HG03064 (cell line): ENCODE data around the gene CD2BP2.

Source experiments
- ATAC-seq: cut with Tn5 transposase; IDR thresholded peaks from one replicate; pipeline ENCODE4 v1.9.1; 2021; ENCODE audit warnings: low read depth; ENCODE audit not compliant: unreplicated experiment

The CD2BP2 gene

GRCh38 chr16:30379158-30379783 is 24.2 kb upstream of the CD2BP2 start:
- no peak for ATAC-seq

DNA sequence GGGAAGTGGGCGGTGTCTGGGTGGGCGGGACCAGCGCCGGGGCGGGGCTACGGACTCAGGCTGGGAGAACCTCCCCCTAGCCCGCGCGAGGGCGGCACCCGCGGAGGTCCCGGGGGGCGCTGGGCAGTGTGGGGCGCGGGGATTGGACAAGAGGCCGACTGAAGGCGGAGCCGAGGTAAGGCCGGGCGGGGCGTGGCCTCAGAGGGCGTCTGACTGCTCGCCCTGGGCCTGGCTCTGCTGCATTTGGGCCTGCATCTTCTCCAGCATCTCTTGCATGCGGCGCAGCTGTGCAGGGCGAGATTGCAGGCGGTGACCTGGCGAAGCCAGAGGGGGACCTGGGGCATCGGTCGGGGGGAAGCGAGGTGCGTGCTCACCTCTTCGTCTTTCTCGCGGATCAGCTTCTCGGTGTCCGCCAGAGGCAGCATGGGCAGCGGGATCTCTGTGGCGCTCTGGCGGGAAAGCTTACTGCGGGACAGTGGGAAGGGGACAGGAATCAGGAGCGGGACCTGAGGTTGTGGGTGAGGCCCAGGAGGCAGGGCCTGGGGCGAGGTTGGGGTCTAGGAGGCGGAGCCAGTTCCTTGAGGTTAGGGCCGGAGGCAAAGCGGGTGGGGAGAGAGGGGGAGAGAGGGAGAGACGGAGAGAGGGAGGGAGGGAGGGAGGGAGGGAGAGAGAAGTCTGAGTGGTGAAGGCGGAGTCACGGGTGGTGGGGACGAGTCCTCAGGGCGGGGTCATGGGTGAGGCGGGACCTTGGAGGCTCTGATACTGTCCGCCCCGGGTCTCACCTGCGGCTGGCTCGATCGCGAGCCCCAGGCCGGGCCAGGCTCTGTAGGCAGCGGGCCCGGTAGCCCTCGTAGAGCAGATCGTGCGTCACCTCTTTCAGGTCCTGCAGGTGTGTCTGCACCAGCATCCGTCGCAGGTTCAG is 23.4 kb upstream of the CD2BP2 start:
- peak; percentile 80 for ATAC-seq

- no peak for ATAC-seq
Observed at GRCh38 chr16:30377812-30378235, 22.7 kb upstream of the CD2BP2 start.

- ATAC-seq, result no peak
Observed at GRCh38 chr16:30377050-30377811, 22.1 kb upstream of the CD2BP2 start.

GRCh38 chr16:30376461-30376902 is 21.4 kb upstream of the CD2BP2 start:
- no peak for ATAC-seq

GRCh38 chr16:30375864-30376263 is 20.8 kb upstream of the CD2BP2 start:
- no peak for ATAC-seq

DNA sequence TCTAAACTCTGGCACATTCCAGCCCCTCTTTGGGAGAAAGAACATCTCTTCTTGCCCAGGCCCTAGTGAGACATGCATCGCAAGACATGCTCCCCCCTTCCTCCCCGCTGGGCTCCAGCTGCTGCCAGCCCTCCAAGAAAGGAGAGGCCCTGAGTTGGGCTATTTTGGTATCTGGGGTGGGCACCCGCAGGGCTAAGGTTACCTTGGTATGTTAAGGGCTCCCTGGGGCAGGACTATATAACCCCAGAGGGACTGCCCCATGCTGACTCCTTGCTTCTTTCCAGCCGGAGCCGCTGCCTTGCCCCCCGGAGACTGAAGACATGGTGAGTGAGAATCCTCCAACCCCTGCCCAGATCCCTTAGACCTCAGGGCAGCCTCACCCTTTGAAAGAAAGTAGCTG is 19.4 kb upstream of the CD2BP2 start, which contains the start of gene MYL11:
Gene MYL11, plus strand, starts transcription at position 265 of the 400 bp plus-strand sequence. Its CDS starts 56 bp downstream, at position 321.
- ATAC-seq, result no peak

GRCh38 chr16:30372725-30373124 is 17.6 kb upstream of the CD2BP2 start:
- ATAC-seq, result no peak

DNA sequence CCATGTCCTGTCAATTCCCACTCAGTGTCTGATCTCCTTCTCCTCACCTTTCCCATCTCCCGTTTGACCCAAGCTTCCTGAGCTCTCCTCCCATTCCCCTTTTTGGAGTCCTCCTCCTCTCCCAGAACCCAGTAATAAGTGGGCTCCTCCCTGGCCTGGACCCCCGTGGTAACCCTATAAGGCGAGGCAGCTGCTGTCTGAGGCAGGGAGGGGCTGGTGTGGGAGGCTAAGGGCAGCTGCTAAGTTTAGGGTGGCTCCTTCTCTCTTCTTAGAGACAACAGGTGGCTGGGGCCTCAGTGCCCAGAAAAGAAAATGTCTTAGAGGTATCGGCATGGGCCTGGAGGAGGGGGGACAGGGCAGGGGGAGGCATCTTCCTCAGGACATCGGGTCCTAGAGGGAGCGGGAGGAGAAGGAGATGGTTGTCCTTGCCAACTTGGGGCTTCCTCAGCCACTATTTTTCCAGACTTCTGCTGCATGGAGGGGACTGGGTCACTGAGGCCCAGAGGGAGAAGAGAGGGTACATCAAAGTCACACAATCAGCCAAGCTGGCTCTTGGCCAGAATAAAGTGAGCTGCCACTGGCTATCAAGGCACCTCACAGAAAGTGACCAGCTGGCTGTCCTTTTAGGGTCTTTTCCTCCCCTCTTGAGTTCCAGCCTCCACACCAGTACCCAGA is 17.1 kb upstream of the CD2BP2 start:
- ATAC-seq, result no peak

DNA sequence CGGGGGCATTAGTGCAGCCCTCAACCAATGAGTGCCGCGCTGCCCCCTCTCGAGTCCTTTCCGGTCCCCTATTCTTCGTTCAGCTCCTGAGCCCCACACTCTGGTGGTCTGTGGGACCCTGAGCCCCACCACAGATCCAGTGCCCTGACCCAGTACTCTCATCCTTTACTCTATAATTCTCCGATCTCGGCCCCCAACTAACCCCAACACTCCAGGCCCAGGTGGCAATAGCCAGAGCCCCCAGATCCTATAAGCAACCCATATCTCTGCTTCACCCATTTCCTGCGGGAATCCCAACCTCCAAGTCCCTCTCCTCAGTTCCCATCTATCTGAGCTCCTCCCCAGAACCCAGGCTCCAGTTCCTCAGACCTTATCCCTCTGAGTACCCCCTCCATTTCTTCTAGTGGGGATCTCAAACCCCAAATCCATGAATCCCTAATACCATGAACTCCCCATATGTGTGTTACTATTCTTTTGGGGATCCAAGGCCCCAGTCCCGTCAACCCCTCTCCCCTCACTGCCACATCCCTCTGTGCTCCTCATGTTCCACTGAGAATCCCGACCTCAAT is 16.2 kb upstream of the CD2BP2 start:
- ATAC-seq, result no peak

DNA sequence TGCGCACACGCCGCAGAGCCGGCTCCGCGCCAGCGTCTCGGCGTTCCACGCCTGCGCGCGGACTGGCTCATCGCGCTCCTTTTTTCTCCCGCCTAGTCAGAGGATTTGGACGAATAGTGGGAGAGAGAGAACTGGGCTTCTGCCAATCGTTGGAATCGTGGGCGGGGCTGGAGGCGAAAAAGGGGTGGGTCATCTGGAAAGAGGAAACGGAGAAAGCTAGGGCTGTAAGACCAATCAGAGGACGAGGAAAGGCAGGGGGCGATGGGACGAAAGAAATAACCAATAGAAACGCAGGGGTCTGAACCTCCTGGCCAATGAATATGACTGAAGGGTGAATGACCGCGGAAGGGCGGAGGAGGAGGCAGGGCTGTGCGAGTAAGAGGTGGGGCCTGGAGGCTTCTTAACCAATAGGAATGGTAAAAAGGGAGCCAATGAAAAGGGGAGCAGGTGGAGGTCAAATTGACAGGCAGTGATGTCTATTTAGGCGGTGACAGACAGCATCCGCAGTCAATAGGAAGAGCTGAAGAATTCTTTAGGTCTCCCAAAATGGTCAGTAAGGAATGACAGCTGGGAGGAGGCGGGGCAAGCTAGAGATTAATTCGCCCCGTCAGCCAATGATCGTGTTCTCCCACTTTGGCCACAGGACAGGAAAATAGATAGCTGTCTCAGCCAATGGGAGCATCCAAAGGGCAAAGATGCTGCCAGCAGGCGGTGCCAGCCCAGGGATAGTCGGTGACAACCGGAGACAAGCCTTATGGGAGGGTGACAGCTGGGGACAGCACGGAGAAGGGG is 15.5 kb upstream of the CD2BP2 start, which contains the start of gene TBC1D10B:
Gene TBC1D10B, minus strand, starts transcription at position 39 of the 792 bp plus-strand sequence. CDS start 311 bp downstream, outside the sequence.
- ATAC-seq, result peak; percentile 64

- no peak for ATAC-seq
Observed at GRCh38 chr16:30369938-30370455, 14.9 kb upstream of the CD2BP2 start.

DNA sequence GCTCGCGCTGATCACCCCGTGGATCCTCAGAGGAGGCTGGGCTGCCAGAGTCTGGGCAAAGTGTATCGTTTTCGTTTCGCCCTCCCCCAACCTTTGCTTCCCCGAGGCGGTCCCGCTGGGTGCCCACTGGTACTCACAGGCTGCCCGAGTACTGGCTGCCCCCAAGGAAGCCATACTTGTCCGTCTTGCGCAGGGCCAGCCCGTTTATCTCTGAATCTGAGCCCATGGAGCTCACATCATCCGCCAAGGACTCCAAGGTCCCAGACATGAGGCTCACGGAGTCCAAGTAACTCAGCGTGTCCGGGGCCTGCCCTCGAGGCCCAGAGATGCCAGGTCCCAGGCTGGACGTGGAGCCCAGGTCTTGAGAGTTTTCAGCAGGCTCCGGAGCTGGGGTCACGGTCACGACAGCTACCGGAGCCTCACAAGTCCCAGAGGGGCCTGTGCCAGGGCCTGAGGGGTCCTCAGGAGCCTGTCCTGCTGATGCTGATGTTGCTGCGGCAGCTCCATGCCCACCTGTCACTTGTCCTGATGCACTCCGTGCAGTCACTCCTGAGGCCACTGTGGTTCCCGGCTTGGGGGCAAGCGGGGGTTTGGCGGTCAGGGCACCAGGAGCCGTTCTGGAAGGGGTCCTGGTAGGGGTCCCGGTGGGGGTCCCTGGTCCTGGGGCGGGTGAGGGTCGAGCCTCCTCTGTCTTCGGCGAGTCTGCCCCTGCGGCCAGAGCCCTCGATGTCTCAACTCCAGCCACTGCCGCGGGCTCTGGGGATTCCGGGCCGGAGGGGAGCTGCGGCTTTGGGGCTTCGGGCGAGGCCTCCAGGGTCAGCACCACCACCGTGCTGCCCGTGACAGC is 14.2 kb upstream of the CD2BP2 start:
- ATAC-seq, result no peak

DNA sequence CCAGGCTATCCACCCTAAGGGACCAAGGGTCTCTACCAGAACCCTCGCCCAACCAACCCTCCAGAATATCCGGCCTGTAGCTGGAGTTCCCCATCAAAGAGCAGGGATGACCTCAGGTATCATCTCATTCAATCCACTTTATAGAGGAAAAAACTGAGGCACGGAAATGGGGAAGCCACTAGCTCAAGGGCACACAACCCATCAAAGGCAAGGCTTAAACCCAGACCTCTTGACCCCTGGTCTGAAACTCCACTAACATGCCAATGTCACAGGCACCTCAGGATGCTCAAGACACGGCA is 13.6 kb upstream of the CD2BP2 start:
- ATAC-seq, result no peak

DNA sequence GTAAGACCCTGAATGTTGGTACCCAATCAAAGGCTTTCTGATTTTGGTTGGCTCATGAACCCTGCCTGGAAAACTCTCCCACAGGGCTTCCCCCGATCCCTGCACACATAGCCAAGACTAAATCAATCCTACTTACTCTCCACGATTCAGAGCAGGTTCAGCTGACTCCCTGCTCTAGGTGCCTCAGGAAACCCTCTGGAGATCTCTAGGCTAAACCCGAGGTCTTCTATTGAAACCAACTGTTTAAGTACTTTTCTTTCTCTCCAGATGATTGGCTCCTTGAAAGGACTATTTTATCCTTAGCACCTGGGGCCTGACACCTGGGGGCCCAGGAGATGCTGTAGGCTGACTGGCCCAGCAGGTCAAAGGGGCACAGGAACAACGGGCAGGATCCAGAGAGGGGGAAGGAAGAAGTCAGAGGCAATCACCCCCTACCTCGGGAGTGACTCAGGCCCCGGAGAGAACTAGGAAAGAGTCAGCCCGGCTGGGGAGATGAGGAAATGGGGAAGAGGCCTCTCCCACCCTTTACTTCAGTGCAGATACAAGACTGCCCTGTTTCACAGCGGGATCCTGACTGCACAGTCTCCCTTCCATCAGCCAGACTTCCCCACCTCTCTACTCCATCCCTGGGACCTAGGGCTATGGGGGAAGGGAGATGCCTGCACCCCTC is 13.1 kb upstream of the CD2BP2 start:
- ATAC-seq, result no peak

GRCh38 chr16:30367349-30368009 is 12.4 kb upstream of the CD2BP2 start:
- no peak for ATAC-seq

GRCh38 chr16:30366511-30366910 is 11.4 kb upstream of the CD2BP2 start:
- no peak for ATAC-seq
